Smooth muscle cell (in vitro differentiated cells): ENCODE measurements around the gene ARHGAP24. TPM values are rescaled to one million over a fixed set of nuclear protein-coding genes. Genes with fewer than 3 reads are reported as not detected.

ENCODE experiments used
- DNase-seq: peaks from one replicate; lab custom pipeline; 2025; ENCODE audit not compliant: unreplicated experiment; lab: John Stamatoyannopoulos, UW
- H2AFZ ChIP-seq: fragments of 200-600 bp; sonication (generic); 2 replicates; pipeline ENCODE4 v1.6.0; 2016; ENCODE audit warnings: antibody characterized with exemption, low read depth, mild to moderate bottlenecking
- H3F3A ChIP-seq: fragments of 200-600 bp; sonication (generic); 2 replicates; pipeline ENCODE4 v1.6.0; 2017; ENCODE audit warnings: antibody characterized with exemption, low read depth
- H3K27ac ChIP-seq: fragments of 200-600 bp; sonication (generic); 2 replicates; pipeline ENCODE4 v1.5.1; 2016; ENCODE audit warnings: low read depth, mild to moderate bottlenecking
- H3K27me3 ChIP-seq: fragments of 200-600 bp; sonication (generic); 2 replicates; pipeline ENCODE4 v1.6.1; 2016; ENCODE audit warnings: low read depth, mild to moderate bottlenecking
- H3K36me3 ChIP-seq: fragments of 200-600 bp; sonication (generic); 2 replicates; pipeline ENCODE4 v1.5.1; 2016; ENCODE audit warnings: low read depth
- H3K4me1 ChIP-seq: fragments of 200-600 bp; sonication (generic); 2 replicates; pipeline ENCODE4 v1.5.1; 2016; ENCODE audit warnings: low read depth
- H3K4me2 ChIP-seq: fragments of 200-600 bp; sonication (generic); 2 replicates; pipeline ENCODE4 v1.6.0; 2016; ENCODE audit warnings: mild to moderate bottlenecking
- H3K4me3 ChIP-seq: fragments of 200-600 bp; sonication (generic); 2 replicates; pipeline ENCODE4 v1.5.1; 2016; ENCODE audit warnings: mild to moderate bottlenecking
- H3K79me2 ChIP-seq: fragments of 200-600 bp; sonication (generic); 2 replicates; pipeline ENCODE4 v1.6.0; 2016; ENCODE audit warnings: low read depth, mild to moderate bottlenecking
- H3K9ac ChIP-seq: fragments of 200-600 bp; sonication (generic); 2 replicates; pipeline ENCODE4 v1.6.0; 2016; ENCODE audit warnings: low read depth
- H3K9me3 ChIP-seq: fragments of 200-600 bp; sonication (generic); replicated peaks from 2 replicates; pipeline ENCODE4 v1.5.1; 2016; ENCODE audit warnings: low read depth
- H4K20me1 ChIP-seq: fragments of 200-600 bp; sonication (generic); 2 replicates; pipeline ENCODE4 v1.6.0; 2016; ENCODE audit warnings: low read depth
- WGBS: methylation state at CpG from one replicate; pipeline ENCODE4 v1.1.7; 2016; ENCODE audit warnings: low lambda C conversion rate; 5-methylcytosine and 5-hydroxymethylcytosine counted together
- polyA plus RNA-seq: library from polyadenylated mRNA; unstranded; fragments of >200 nt; fragmentation: Nextera tagmentation; extraction: Ambion mirVana; gene quantifications from 2 replicates; pipeline ENCODE4 v1.2.1, GENCODE V29; 2016
- total RNA-seq: library from RNA; depleted of rRNA; stranded (reverse); fragments of >200 nt; gene quantifications from 2 replicates; pipeline ENCODE4 v1.2.3, GENCODE V29; 2014
- TF ChIP-seq, protein P1 (sequence below): fragments of 200-600 bp; sonication (generic); IDR thresholded peaks from 2 replicates; pipeline ENCODE4 v1.5.1; 2017; ENCODE audit warnings: borderline replicate concordance, mild to moderate bottlenecking, antibody characterized with exemption; ENCODE audit not compliant: insufficient read depth, poor library complexity, severe bottlenecking

The ARHGAP24 gene
- total and polyA plus RNA-seq, 2 experiments from 2014 or later = 4.9 to 18.2 TPM

GRCh38 chr4:85979276-85979675, 504.3 kb downstream of the ARHGAP24 start:
- WGBS = 80% methylated on average over 3 of the region's 3 CpGs
- Histone ChIP-seq H3K79me2 (no peaks in the 10 kb centered on the region), H3K27ac (no peak overlapping the region), H2AFZ (no peak overlapping the region), H3F3A (no peaks in the 10 kb centered on the region), H3K4me3 (no peak overlapping the region), H4K20me1 (no peaks in the 10 kb centered on the region), H3K4me1 (no peaks in the 10 kb centered on the region), H3K27me3 (no peaks in the 10 kb centered on the region), H3K36me3 (no peaks in the 10 kb centered on the region), H3K4me2 (no peak overlapping the region), H3K9me3 (no peaks in the 10 kb centered on the region), H3K9ac (no peak overlapping the region)
- no peak for DNase-seq
- TF ChIP-seq, protein P1, sequence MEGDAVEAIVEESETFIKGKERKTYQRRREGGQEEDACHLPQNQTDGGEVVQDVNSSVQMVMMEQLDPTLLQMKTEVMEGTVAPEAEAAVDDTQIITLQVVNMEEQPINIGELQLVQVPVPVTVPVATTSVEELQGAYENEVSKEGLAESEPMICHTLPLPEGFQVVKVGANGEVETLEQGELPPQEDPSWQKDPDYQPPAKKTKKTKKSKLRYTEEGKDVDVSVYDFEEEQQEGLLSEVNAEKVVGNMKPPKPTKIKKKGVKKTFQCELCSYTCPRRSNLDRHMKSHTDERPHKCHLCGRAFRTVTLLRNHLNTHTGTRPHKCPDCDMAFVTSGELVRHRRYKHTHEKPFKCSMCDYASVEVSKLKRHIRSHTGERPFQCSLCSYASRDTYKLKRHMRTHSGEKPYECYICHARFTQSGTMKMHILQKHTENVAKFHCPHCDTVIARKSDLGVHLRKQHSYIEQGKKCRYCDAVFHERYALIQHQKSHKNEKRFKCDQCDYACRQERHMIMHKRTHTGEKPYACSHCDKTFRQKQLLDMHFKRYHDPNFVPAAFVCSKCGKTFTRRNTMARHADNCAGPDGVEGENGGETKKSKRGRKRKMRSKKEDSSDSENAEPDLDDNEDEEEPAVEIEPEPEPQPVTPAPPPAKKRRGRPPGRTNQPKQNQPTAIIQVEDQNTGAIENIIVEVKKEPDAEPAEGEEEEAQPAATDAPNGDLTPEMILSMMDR = no peak

DNA sequence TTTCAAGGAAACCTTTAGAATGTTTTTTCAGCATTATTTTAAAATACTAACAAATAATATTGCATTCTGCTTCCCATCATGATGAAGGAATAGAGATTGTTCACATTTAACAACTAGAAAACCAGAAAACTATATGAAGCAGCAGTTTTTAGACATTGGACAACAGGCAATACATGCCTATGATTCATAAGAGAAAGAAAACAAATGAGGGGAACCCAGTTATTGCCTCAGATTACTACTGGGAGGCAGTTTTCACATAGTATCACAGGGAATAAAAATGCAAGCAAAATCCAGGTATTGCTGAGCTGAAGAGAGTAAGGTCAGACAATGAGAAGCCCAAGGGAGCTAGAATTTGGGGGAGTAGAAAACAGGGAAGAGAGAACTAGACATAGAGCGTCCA, 511.3 kb downstream of the ARHGAP24 start:
- no peaks in the 10 kb centered on the region for H4K20me1 ChIP-seq
- no peaks in the 10 kb centered on the region for H3F3A ChIP-seq
- WGBS = 100% methylated on average over 1 of the region's 1 CpG
- no peak overlapping the region for H3K4me2 ChIP-seq
- H3K4me3 ChIP-seq = no peak overlapping the region
- H3K9ac ChIP-seq = no peak overlapping the region
- TF ChIP-seq, protein P1 = no peak
- H2AFZ ChIP-seq = no peak overlapping the region
- no peaks in the 10 kb centered on the region for H3K4me1 ChIP-seq
- no peaks in the 10 kb centered on the region for H3K36me3 ChIP-seq
- H3K27ac ChIP-seq = no peak overlapping the region
- no peak for DNase-seq
- H3K9me3 ChIP-seq = no peaks in the 10 kb centered on the region
- H3K27me3 ChIP-seq = no peaks in the 10 kb centered on the region
- no peaks in the 10 kb centered on the region for H3K79me2 ChIP-seq

DNA sequence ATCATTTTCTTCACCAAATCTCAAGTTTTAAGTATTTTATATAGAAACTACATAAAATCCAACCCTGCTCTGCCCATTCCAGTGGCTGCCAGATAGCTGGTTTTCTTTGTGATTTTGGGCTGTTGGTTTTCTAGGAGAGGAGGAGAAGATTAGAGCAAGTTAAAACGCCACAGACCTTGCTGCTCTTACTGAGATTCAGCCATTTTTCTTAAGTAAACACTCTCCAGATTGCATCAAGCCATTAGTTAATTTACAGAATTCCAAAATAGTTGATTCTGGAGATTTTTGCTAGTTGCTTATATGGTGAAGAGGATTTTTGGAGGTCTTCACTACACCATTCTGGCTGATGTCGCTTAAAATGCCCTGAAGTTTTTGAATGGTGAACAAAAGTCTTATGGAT, 518.7 kb downstream of the ARHGAP24 start:
- no peak for DNase-seq
- H3K27me3 ChIP-seq = no peaks in the 10 kb centered on the region
- no peaks in the 10 kb centered on the region for H3K36me3 ChIP-seq
- no peak overlapping the region for H2AFZ ChIP-seq
- no peaks in the 10 kb centered on the region for H4K20me1 ChIP-seq
- TF ChIP-seq, protein P1 = no peak
- WGBS = 93% methylated on average over 2 of the region's 2 CpGs
- no peak overlapping the region for H3K4me3 ChIP-seq
- H3K4me1 ChIP-seq = no peaks in the 10 kb centered on the region
- no peak overlapping the region for H3K9ac ChIP-seq
- H3K79me2 ChIP-seq = no peaks in the 10 kb centered on the region
- no peak overlapping the region for H3K4me2 ChIP-seq
- no peaks in the 10 kb centered on the region for H3K9me3 ChIP-seq
- H3K27ac ChIP-seq = no peak overlapping the region
- H3F3A ChIP-seq = no peaks in the 10 kb centered on the region

DNA sequence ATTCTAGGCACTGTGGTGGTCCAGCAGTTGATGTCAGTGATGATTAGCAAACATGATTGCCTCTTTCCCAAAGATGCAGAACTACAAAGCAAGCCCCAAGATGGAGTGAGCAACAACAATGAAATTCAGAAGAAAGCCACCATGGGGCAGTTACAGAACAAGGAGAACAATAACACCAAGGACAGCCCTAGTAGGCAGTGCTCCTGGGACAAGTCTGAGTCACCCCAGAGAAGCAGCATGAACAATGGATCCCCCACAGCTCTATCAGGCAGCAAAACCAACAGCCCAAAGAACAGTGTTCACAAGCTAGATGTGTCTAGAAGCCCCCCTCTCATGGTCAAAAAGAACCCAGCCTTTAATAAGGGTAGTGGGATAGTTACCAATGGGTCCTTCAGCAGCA, 519.6 kb downstream of the ARHGAP24 start:
- Histone ChIP-seq H3K9ac (no peak overlapping the region), H3K36me3 (no peaks in the 10 kb centered on the region), H3K79me2 (no peaks in the 10 kb centered on the region), H3K4me3 (no peak overlapping the region), H3K4me2 (no peak overlapping the region), H3K27me3 (no peaks in the 10 kb centered on the region), H3K27ac (no peak overlapping the region), H3K4me1 (no peaks in the 10 kb centered on the region), H3F3A (no peaks in the 10 kb centered on the region), H2AFZ (no peak overlapping the region), H3K9me3 (no peaks in the 10 kb centered on the region), H4K20me1 (no peaks in the 10 kb centered on the region)
- DNase-seq = no peak
- TF ChIP-seq, protein P1 = no peak
